HCT116 (cell line): ENCODE data around the gene EWSR1. TPM values are rescaled to one million over a fixed set of nuclear protein-coding genes. Genes with fewer than 3 reads are reported as not detected.

Experiments
- ATAC-seq: fragments of 200-7000 bp; cut with Tn5 transposase; 2 replicates; pipeline ENCODE4 v1.9.1; 2020; ENCODE audit warnings: mild to moderate bottlenecking, moderate library complexity
- BruUV-seq: library from RNA; stranded (reverse); fragments of 400-500 nt; replicated peaks from 2 replicates; lab custom pipeline; 2021; lab: Mats Ljungman, UMichigan
- CTCF ChIA-PET: fragments of 300-600 bp; sonication (Branson Sonifier 250); formaldehyde crosslinking; loops from one replicate; lab custom pipeline; 2021; ENCODE audit warnings: antibody characterized with exemption; lab: Charles Lee
- POLR2A ChIA-PET: fragments of 300-600, 350-600 bp; sonication (Branson Sonifier 250); formaldehyde crosslinking; loops from one replicate; lab custom pipeline; 2021; ENCODE audit warnings: antibody characterized with exemption; lab: Charles Lee
- RAD21 ChIA-PET, 2 experiments: fragments of 300-600 bp; sonication (Branson Sonifier 250); formaldehyde crosslinking; loops; one replicate each; lab custom pipeline; 2023; ENCODE audit warnings: low total read pairs in 2 of 2; ENCODE audit not compliant: uncharacterized antibody in 2 of 2, unreplicated experiment in 2 of 2, low non-redundant PET in 1 of 2; lab: Charles Lee
- DNase-seq: peaks from one replicate; pipeline ENCODE4 v3.0.0-alpha.2; 2010; ENCODE audit warnings: low read depth, low spot score
- H2AFZ ChIP-seq: fragments of 200-600 bp; shearing (Covaris generic), sonication (generic); 2 replicates; pipeline ENCODE4 v1.6.1; 2017; ENCODE audit warnings: low read depth, mixed run types, mixed read lengths, antibody characterized with exemption, low read length; ENCODE audit not compliant: poor library complexity, severe bottlenecking
- H3K27ac ChIP-seq: 2 replicates; pipeline ENCODE4 v1.5.1; 2012; ENCODE audit warnings: low read depth, low read length
- H3K27me3 ChIP-seq: fragments of 200-600 bp; sonication (generic); 2 replicates; pipeline ENCODE4 v1.6.1; 2016; ENCODE audit warnings: mixed run types, low read length, mixed read lengths; ENCODE audit not compliant: insufficient read depth
- H3K36me3 ChIP-seq, 2 experiments: fragments of 200-500 bp in 1 of 2; fragments of 200-600 bp in 1 of 2; sonication (Bioruptor generic) in 1 of 2; sonication (generic) in 1 of 2; 2 replicates each; pipeline versions ENCODE4 v1.5.1 to v1.6.1; 2014 to 2016; ENCODE audit warnings: low read length in 2 of 2, inconsistent platforms in 1 of 2, mixed read lengths in 1 of 2, mixed run types in 1 of 2; ENCODE audit not compliant: insufficient read depth in 2 of 2, control insufficient read depth in 1 of 2
- H3K4me1 ChIP-seq, 2 experiments: fragments of 200-600 bp in 1 of 2; sonication (generic) in 1 of 2; 2 replicates each; pipeline versions ENCODE4 v1.5.1 to v1.6.1; 2012 to 2017; ENCODE audit warnings: low read length in 2 of 2, inconsistent platforms in 1 of 2, mild to moderate bottlenecking in 1 of 2, mixed read lengths in 1 of 2, mixed run types in 1 of 2, moderate library complexity in 1 of 2; ENCODE audit not compliant: insufficient read depth in 2 of 2, control insufficient read depth in 1 of 2
- H3K4me2 ChIP-seq: fragments of 200-600 bp; sonication (generic); 2 replicates; pipeline ENCODE4 v1.6.1; 2017; ENCODE audit warnings: mixed run types, low read length, mixed read lengths
- H3K4me3 ChIP-seq, 2 experiments: fragments of 200-600 bp in 1 of 2; sonication (generic) in 1 of 2; replicated peaks in 1 of 2; 2 replicates each; pipeline ENCODE4 v1.5.1; 2011 to 2016; ENCODE audit warnings: low read length in 2 of 2, control low read depth in 1 of 2, low read depth in 1 of 2, mild to moderate bottlenecking in 1 of 2, mixed read lengths in 1 of 2, mixed run types in 1 of 2
- H3K79me2 ChIP-seq: fragments of 200-600 bp; sonication (generic); 2 replicates; pipeline ENCODE4 v1.6.1; 2017; ENCODE audit warnings: mild to moderate bottlenecking, mixed run types, low read length, moderate library complexity, mixed read lengths; ENCODE audit not compliant: insufficient read depth
- H3K9ac ChIP-seq: fragments of 200-600 bp; sonication (generic); 2 replicates; pipeline ENCODE4 v1.6.1; 2016; ENCODE audit warnings: low read length, mixed read lengths
- H3K9me2 ChIP-seq: fragments of 200-600 bp; sonication (generic), shearing (Covaris generic); 2 replicates; pipeline ENCODE4 v1.6.1; 2017; ENCODE audit warnings: mixed run types, mild to moderate bottlenecking, moderate library complexity; ENCODE audit not compliant: insufficient read depth
- H3K9me3 ChIP-seq, 2 experiments: fragments of 200-500 bp in 1 of 2; fragments of 200-600 bp in 1 of 2; sonication (Bioruptor generic) in 1 of 2; sonication (generic) in 1 of 2; 2 replicates each; pipeline ENCODE4 v1.6.1; 2014 to 2017; ENCODE audit warnings: low read length in 2 of 2, mixed read lengths in 2 of 2, inconsistent platforms in 1 of 2, low read depth in 1 of 2, mild to moderate bottlenecking in 1 of 2, mixed run types in 1 of 2, moderate library complexity in 1 of 2; ENCODE audit not compliant: control insufficient read depth in 1 of 2, insufficient read depth in 1 of 2
- H4K20me1 ChIP-seq: fragments of 200-600 bp; sonication (generic), shearing (Covaris generic); 2 replicates; pipeline ENCODE4 v1.6.1; 2017; ENCODE audit warnings: mixed run types, mild to moderate bottlenecking, moderate library complexity; ENCODE audit not compliant: insufficient read depth
- CBX3 ChIP-seq: IDR thresholded peaks from 2 replicates; pipeline ENCODE4 v1.6.1; 2012; ENCODE audit warnings: low read depth
- CEBPB ChIP-seq: IDR thresholded peaks from 2 replicates; pipeline ENCODE4 v1.6.1; 2012; ENCODE audit warnings: low read depth
- EGR1 ChIP-seq: IDR thresholded peaks from 2 replicates; pipeline ENCODE4 v1.6.1; 2012; ENCODE audit warnings: low read depth
- ELF1 ChIP-seq: IDR thresholded peaks from 2 replicates; pipeline ENCODE4 v1.6.1; 2012; ENCODE audit warnings: low read depth, borderline replicate concordance
- EZH2 ChIP-seq: fragments of 200-600 bp; sonication (generic); IDR thresholded peaks from 2 replicates; pipeline ENCODE4 v1.6.1; 2017; ENCODE audit warnings: antibody characterized with exemption, mixed run types
- EZH2phosphoT487 ChIP-seq: fragments of 200-600 bp; IDR thresholded peaks from 2 replicates; pipeline ENCODE4 v1.6.1; 2018; ENCODE audit warnings: antibody characterized with exemption, borderline replicate concordance
- FOSL1 ChIP-seq: IDR thresholded peaks from 2 replicates; pipeline ENCODE4 v1.6.1; 2012; ENCODE audit warnings: low read depth
- JUND ChIP-seq: IDR thresholded peaks from 2 replicates; pipeline ENCODE4 v1.6.1; 2012
- POLR2A ChIP-seq: IDR thresholded peaks from 2 replicates; pipeline ENCODE4 v1.7.0; 2011; ENCODE audit warnings: borderline replicate concordance; ENCODE audit not compliant: insufficient read depth, insufficient read length; ENCODE audit errors: extremely low read depth
- SIN3A ChIP-seq: IDR thresholded peaks from 2 replicates; pipeline ENCODE4 v1.6.1; 2012; ENCODE audit warnings: low read depth
- SP1 ChIP-seq: IDR thresholded peaks from 2 replicates; pipeline ENCODE4 v1.6.1; 2012; ENCODE audit warnings: low read depth
- SRF ChIP-seq: IDR thresholded peaks from 2 replicates; pipeline ENCODE4 v1.6.1; 2012; ENCODE audit warnings: low read depth
- YY1 ChIP-seq: IDR thresholded peaks from 2 replicates; pipeline ENCODE4 v1.6.1; 2011; ENCODE audit warnings: low read length, low read depth, moderate library complexity, mild to moderate bottlenecking; ENCODE audit not compliant: insufficient replicate concordance; ENCODE audit errors: extremely low read depth
- ZFX ChIP-seq: fragments of 450-650 bp; IDR thresholded peaks from 2 replicates; pipeline ENCODE4 v1.6.1; 2017
- intact Hi-C: fragments of 100-400 bp; cut with micrococcal nuclease; formaldehyde crosslinking; loops from 2 replicates; pipeline ENCODE4 v1.10.0; 2022
- total RNA-seq: library from RNA; stranded (reverse); gene quantifications from one replicate; pipeline ENCODE4 v1.2.1, GENCODE V29; 2021; ENCODE audit not compliant: unreplicated experiment
- TF ChIP-seq, protein P1 (sequence below), 3 experiments: fragments of 200-600 bp in 1 of 3; sonication (generic) in 1 of 3; IDR thresholded peaks in 2 of 3; conservative IDR thresholded peaks in 1 of 3; 2 replicates each; pipeline ENCODE4 v1.5.1; 2012 to 2017; ENCODE audit warnings: low read depth in 2 of 3, low read length in 2 of 3, antibody characterized with exemption in 1 of 3, borderline replicate concordance in 1 of 3, control low read depth in 1 of 3, mild to moderate bottlenecking in 1 of 3, mixed read lengths in 1 of 3, mixed run types in 1 of 3, moderate library complexity in 1 of 3; ENCODE audit not compliant: insufficient read depth in 1 of 3
- TF ChIP-seq, protein P2 (sequence below): IDR thresholded peaks from 2 replicates; pipeline ENCODE4 v1.6.1; 2011; ENCODE audit warnings: mild to moderate bottlenecking, low read length, moderate library complexity; ENCODE audit not compliant: insufficient replicate concordance; ENCODE audit errors: extremely low read depth
- TF ChIP-seq, protein P3 (sequence below): IDR thresholded peaks from 2 replicates; pipeline ENCODE4 v1.6.1; 2012
- TF ChIP-seq, protein P4 (sequence below): IDR thresholded peaks from 2 replicates; pipeline ENCODE4 v1.6.1; 2012
- TF ChIP-seq, protein P5 (sequence below): IDR thresholded peaks from 2 replicates; pipeline ENCODE4 v1.6.1; 2012; ENCODE audit warnings: low read depth

Gene EWSR1
- total RNA-seq, 1 experiment from 2014 or later, result 335 TPM

DNA sequence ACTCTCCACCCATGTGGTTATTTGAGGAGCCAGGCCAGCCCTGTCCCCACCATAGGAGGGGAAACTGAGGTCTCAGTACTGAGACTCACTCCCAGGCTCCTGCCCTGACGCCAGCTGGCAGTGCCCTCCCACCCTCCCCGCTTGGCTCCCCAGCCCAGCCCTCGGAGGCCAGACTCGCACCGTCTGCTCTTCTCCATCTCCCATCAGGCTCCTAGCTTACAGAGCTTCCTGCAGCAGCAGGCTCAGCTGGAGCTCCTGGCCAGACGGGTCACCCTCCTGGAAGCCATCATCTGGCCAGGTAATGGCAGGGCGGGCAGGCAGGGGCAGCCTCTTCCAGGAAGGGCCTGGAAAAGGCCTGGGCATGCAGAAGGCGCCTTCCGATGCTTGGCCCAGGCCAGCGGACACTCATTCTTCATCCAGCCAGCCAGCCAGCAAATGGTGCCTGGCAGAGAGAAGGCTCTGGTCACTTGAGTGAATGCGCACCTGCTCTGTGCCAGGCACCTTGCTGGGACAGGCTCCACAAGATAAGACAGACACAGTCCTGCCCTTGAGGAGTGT lies 12.9 kb upstream of the EWSR1 start:
- POLR2A ChIA-PET, result no interaction called here
- no peaks in the 10 kb centered on the region for H3K79me2 ChIP-seq
- H3K9ac ChIP-seq, result no peak overlapping the region
- CTCF ChIA-PET, result interaction anchor here (1.4 kb wide), 1 partner anchor 10 kb away, joined by 3 read pairs; no protein-coding TSS in a partner anchor
- H3K27me3 ChIP-seq, result no peaks in the 10 kb centered on the region
- RAD21 ChIA-PET, result no interaction called here
- intact Hi-C loops, result no loop called here
- no peak overlapping the region for H3K4me3 ChIP-seq
- H3K9me2 ChIP-seq, result no peaks in the 10 kb centered on the region
- no peaks in the 10 kb centered on the region for H3K36me3 ChIP-seq
- no TSS peak for BruUV-seq
- no peaks in the 10 kb centered on the region for H3K9me3 ChIP-seq
- DNase-seq (no peak), ATAC-seq (no peak)
- H2AFZ ChIP-seq, result no peak overlapping the region
- TF ChIP-seq ZFX (no peak), SRF (no peak), JUND (no peak), EZH2phosphoT487 (no peak), POLR2A (no peak), CEBPB (no peak), EGR1 (no peak), EZH2 (no peak), YY1 (no peak), SIN3A (no peak), SP1 (no peak), FOSL1 (no peak), ELF1 (no peak), CBX3 (no peak)
- TF ChIP-seq, protein P1, sequence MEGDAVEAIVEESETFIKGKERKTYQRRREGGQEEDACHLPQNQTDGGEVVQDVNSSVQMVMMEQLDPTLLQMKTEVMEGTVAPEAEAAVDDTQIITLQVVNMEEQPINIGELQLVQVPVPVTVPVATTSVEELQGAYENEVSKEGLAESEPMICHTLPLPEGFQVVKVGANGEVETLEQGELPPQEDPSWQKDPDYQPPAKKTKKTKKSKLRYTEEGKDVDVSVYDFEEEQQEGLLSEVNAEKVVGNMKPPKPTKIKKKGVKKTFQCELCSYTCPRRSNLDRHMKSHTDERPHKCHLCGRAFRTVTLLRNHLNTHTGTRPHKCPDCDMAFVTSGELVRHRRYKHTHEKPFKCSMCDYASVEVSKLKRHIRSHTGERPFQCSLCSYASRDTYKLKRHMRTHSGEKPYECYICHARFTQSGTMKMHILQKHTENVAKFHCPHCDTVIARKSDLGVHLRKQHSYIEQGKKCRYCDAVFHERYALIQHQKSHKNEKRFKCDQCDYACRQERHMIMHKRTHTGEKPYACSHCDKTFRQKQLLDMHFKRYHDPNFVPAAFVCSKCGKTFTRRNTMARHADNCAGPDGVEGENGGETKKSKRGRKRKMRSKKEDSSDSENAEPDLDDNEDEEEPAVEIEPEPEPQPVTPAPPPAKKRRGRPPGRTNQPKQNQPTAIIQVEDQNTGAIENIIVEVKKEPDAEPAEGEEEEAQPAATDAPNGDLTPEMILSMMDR (IDR thresholded peaks at IDR 0.05 in 2 of 3, conservative IDR thresholded peaks at IDR 0.05 in 1 of 3; ENCODE audit: borderline replicate concordance in 1 of 3, insufficient read depth in 1 of 3, low read depth in 2 of 3, low read length in 2 of 3), result no peak
- TF ChIP-seq, protein P2, sequence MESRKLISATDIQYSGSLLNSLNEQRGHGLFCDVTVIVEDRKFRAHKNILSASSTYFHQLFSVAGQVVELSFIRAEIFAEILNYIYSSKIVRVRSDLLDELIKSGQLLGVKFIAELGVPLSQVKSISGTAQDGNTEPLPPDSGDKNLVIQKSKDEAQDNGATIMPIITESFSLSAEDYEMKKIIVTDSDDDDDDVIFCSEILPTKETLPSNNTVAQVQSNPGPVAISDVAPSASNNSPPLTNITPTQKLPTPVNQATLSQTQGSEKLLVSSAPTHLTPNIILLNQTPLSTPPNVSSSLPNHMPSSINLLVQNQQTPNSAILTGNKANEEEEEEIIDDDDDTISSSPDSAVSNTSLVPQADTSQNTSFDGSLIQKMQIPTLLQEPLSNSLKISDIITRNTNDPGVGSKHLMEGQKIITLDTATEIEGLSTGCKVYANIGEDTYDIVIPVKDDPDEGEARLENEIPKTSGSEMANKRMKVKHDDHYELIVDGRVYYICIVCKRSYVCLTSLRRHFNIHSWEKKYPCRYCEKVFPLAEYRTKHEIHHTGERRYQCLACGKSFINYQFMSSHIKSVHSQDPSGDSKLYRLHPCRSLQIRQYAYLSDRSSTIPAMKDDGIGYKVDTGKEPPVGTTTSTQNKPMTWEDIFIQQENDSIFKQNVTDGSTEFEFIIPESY, result no peak
- TF ChIP-seq, protein P3, sequence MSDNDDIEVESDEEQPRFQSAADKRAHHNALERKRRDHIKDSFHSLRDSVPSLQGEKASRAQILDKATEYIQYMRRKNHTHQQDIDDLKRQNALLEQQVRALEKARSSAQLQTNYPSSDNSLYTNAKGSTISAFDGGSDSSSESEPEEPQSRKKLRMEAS, result no peak
- TF ChIP-seq, protein P4, sequence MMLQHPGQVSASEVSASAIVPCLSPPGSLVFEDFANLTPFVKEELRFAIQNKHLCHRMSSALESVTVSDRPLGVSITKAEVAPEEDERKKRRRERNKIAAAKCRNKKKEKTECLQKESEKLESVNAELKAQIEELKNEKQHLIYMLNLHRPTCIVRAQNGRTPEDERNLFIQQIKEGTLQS, result no peak
- TF ChIP-seq, protein P5, sequence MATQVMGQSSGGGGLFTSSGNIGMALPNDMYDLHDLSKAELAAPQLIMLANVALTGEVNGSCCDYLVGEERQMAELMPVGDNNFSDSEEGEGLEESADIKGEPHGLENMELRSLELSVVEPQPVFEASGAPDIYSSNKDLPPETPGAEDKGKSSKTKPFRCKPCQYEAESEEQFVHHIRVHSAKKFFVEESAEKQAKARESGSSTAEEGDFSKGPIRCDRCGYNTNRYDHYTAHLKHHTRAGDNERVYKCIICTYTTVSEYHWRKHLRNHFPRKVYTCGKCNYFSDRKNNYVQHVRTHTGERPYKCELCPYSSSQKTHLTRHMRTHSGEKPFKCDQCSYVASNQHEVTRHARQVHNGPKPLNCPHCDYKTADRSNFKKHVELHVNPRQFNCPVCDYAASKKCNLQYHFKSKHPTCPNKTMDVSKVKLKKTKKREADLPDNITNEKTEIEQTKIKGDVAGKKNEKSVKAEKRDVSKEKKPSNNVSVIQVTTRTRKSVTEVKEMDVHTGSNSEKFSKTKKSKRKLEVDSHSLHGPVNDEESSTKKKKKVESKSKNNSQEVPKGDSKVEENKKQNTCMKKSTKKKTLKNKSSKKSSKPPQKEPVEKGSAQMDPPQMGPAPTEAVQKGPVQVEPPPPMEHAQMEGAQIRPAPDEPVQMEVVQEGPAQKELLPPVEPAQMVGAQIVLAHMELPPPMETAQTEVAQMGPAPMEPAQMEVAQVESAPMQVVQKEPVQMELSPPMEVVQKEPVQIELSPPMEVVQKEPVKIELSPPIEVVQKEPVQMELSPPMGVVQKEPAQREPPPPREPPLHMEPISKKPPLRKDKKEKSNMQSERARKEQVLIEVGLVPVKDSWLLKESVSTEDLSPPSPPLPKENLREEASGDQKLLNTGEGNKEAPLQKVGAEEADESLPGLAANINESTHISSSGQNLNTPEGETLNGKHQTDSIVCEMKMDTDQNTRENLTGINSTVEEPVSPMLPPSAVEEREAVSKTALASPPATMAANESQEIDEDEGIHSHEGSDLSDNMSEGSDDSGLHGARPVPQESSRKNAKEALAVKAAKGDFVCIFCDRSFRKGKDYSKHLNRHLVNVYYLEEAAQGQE, result no peak
- no peak overlapping the region for H3K4me2 ChIP-seq
- no peaks in the 10 kb centered on the region for H4K20me1 ChIP-seq
- H3K4me1 ChIP-seq, result no peaks in the 10 kb centered on the region; a peak in 1 of 4 replicates
- H3K27ac ChIP-seq, result no peak overlapping the region
